ENCODE data around the gene PLCH2. TPM values are rescaled to one million over a fixed set of nuclear protein-coding genes. Genes with fewer than 3 reads are reported as not detected.
A peak's percentile ranks its signal among the peaks of the same experiment; 100 is the strongest.

PLCH2 gene
- total and polyA plus RNA-seq, 9 of the 15 experiments (the other 6 are each of a cell fraction or from before 2014, with no cell fraction given): 0.16 TPM; not detected in 8

- no peak for TF ChIP-seq TEAD4 (IDR thresholded peaks at IDR 0.05; ENCODE audit: low read length)
- TF ChIP-seq TEAD4 (CRISPR knock-in tag; IDR thresholded peaks at IDR 0.05; ENCODE audit: borderline replicate concordance): no peak
- TF ChIP-seq NFIC (IDR thresholded peaks at IDR 0.05): peak; percentile 93
- 0 out of 2 replicates have a peak, but pooled peaks have one; percentile 80 for TF ChIP-seq ATF6 (CRISPR knock-in tag; IDR thresholded peaks at IDR 0.05)
- TF ChIP-seq ZFP91 (CRISPR knock-in tag; IDR thresholded peaks at IDR 0.05): no peak; the same call in none of the 2 replicates
- no peak for TF ChIP-seq HNRNPH1 (optimal IDR thresholded peaks at IDR 0.05; ENCODE audit: low read depth, low read length)
- TF ChIP-seq, protein P1, sequence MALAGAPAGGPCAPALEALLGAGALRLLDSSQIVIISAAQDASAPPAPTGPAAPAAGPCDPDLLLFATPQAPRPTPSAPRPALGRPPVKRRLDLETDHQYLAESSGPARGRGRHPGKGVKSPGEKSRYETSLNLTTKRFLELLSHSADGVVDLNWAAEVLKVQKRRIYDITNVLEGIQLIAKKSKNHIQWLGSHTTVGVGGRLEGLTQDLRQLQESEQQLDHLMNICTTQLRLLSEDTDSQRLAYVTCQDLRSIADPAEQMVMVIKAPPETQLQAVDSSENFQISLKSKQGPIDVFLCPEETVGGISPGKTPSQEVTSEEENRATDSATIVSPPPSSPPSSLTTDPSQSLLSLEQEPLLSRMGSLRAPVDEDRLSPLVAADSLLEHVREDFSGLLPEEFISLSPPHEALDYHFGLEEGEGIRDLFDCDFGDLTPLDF (CRISPR knock-in tag; IDR thresholded peaks at IDR 0.05): 0 out of 2 replicates have a peak, but pooled peaks have one; percentile 52
- no peak for TF ChIP-seq CBFA2T2 (conservative IDR thresholded peaks at IDR 0.05)
- no peak for TF ChIP-seq ZNF175 (CRISPR knock-in tag; IDR thresholded peaks at IDR 0.05; ENCODE audit: low read depth)
- peak; percentile 89 for TF ChIP-seq REST (IDR thresholded peaks at IDR 0.05; ENCODE audit: borderline replicate concordance)
- no peak for TF ChIP-seq REST (CRISPR knock-in tag; IDR thresholded peaks at IDR 0.05; ENCODE audit: low read depth)
- TF ChIP-seq NFIX (CRISPR knock-in tag; IDR thresholded peaks at IDR 0.05; ENCODE audit: low read depth): peak; percentile 4; the same call in 1 of the 2 replicates
- no peak for TF ChIP-seq KLF13 (tag; IDR thresholded peaks at IDR 0.05; ENCODE audit: borderline replicate concordance, low read depth)
- TF ChIP-seq HEY1 (CRISPR knock-in tag; IDR thresholded peaks at IDR 0.05; ENCODE audit: borderline replicate concordance): no peak
Observed at GRCh38 chr1:2548068-2548589, 72.0 kb downstream of the PLCH2 start (continued).
